Body of pancreas (tissue), 4 donors: ENCODE results near the gene CASZ1.

Experiments used
- CTCF ChIP-seq, 7 experiments: fragments of 450-650 bp in 4 of 7; fragments of 200-600 bp in 3 of 7; sonication (generic) in 3 of 7; IDR thresholded peaks; one replicate each; pipeline ENCODE4 v1.5.1; 2016 to 2019; ENCODE audit warnings: antibody characterized with exemption in 7 of 7
- POLR2A ChIP-seq, 3 donors: fragments of 450-650 bp; IDR thresholded peaks; one replicate each; pipeline ENCODE4 v1.6.1; 2016; ENCODE audit warnings: antibody characterized with exemption in 3 of 3, mild to moderate bottlenecking in 2 of 3

- TF ChIP-seq POLR2A (IDR thresholded peaks at IDR 0.05) (no peak), CTCF (IDR thresholded peaks at IDR 0.05) (no peak)
Observed at GRCh38 chr1:10787286-10787685, 9.2 kb downstream of the CASZ1 start.
